Spleen (tissue), 7 donors: ENCODE data around the gene TCEA2.

Experiments
- POLR2A ChIP-seq, 3 donors: fragments of 450-650 bp; IDR thresholded peaks; one replicate each; pipeline ENCODE4 v1.5.1; 2017; ENCODE audit warnings: antibody characterized with exemption in 3 of 3, mild to moderate bottlenecking in 1 of 3
- POLR2AphosphoS5 ChIP-seq, 3 donors: sonication (generic); formaldehyde crosslinking; IDR thresholded peaks; one replicate each; pipeline ENCODE4 v1.5.1; 2017; ENCODE audit warnings: antibody characterized with exemption in 3 of 3
- TF ChIP-seq, protein P1 (sequence below), 11 experiments: fragments of 200-600 bp in 7 of 11; fragments of 450-650 bp in 4 of 11; sonication (generic) in 4 of 11; IDR thresholded peaks in 8 of 11; conservative IDR thresholded peaks in 3 of 11; 1 replicate in 7 of 11; 2 replicates in 4 of 11; pipeline versions ENCODE4 v1.4.0 to v1.8.0; 2016 to 2021; ENCODE audit warnings: antibody characterized with exemption in 11 of 11, inconsistent platforms in 4 of 11, mild to moderate bottlenecking in 1 of 11
- donor health status: DM: no; HTN: no; CAD: no; lungs with moderate emphysema.
- donor health status: DM: no; HTN: no; CAD: no.
- donor health status: DM: no; HTN: no; CAD: no.

DNA sequence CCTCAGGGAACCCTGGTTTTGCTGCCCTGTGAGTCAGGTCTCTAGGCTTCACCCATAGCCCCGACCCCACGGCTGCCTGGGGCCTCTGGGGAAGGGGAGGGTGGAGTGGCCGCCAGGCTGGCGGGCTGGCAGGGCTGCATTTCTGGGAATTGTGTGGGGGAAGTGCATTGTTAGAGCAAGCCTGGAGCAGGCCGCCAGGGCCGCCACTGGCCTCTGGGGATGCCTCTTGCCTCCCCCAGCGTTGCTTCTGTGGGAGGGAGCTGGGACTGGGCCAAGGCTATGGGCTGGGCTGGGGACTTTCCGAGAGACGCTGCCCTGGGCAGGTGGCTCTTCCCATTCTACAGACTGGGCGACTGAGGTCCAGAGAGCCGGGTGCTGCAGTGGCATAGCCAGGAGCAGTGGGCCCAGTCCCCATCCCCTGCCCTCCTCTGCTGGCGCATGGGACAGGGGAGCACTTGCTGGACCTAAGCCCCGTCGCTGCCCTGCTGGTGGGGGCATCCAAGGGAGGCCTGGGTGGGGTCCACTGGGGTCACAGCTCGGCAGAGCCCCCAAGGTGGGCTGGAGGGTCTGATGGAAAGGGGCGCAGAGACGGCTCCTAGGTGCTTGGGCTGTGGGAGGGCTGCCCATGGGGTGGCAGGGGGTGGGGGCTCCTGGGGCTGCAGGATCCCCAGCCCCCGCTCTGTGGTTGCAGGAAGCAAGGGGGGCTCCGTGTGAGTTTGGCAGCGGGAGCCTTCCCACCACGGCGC is 6.9 kb upstream of the TCEA2 start:
- TF ChIP-seq POLR2A (IDR thresholded peaks at IDR 0.05) (no peak), POLR2AphosphoS5 (IDR thresholded peaks at IDR 0.05) (peak; percentile 46 to 86 (median 79))
- TF ChIP-seq, protein P1, sequence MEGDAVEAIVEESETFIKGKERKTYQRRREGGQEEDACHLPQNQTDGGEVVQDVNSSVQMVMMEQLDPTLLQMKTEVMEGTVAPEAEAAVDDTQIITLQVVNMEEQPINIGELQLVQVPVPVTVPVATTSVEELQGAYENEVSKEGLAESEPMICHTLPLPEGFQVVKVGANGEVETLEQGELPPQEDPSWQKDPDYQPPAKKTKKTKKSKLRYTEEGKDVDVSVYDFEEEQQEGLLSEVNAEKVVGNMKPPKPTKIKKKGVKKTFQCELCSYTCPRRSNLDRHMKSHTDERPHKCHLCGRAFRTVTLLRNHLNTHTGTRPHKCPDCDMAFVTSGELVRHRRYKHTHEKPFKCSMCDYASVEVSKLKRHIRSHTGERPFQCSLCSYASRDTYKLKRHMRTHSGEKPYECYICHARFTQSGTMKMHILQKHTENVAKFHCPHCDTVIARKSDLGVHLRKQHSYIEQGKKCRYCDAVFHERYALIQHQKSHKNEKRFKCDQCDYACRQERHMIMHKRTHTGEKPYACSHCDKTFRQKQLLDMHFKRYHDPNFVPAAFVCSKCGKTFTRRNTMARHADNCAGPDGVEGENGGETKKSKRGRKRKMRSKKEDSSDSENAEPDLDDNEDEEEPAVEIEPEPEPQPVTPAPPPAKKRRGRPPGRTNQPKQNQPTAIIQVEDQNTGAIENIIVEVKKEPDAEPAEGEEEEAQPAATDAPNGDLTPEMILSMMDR (IDR thresholded peaks at IDR 0.05 in 8 of 11, conservative IDR thresholded peaks at IDR 0.05 in 3 of 11) = peak in 5 of 11 experiments; percentile 10 to 35 (median 30)
